Spleen (tissue), 7 donors: Measurements from ENCODE around the gene FURIN.
"Not testable (repeated sequence)": the region's sequence is repeated elsewhere in the genome, so short reads cannot be mapped to it uniquely, and the experiment has no call there.

Source experiments
- POLR2AphosphoS5 ChIP-seq, 3 donors: sonication (generic); formaldehyde crosslinking; IDR thresholded peaks; one replicate each; pipeline ENCODE4 v1.5.1; 2017; ENCODE audit warnings: antibody characterized with exemption in 3 of 3
- TF ChIP-seq, protein P1 (sequence below), 11 experiments: fragments of 200-600 bp in 7 of 11; fragments of 450-650 bp in 4 of 11; sonication (generic) in 4 of 11; IDR thresholded peaks in 8 of 11; conservative IDR thresholded peaks in 3 of 11; 1 replicate in 7 of 11; 2 replicates in 4 of 11; pipeline versions ENCODE4 v1.4.0 to v1.8.0; 2016 to 2021; ENCODE audit warnings: antibody characterized with exemption in 11 of 11, inconsistent platforms in 4 of 11, mild to moderate bottlenecking in 1 of 11
- donor health status: DM: no; HTN: no; CAD: no; lungs with moderate emphysema.
- donor health status: DM: no; HTN: no; CAD: no.
- donor health status: DM: no; HTN: no; CAD: no.

GRCh38 chr15:90825115-90825899 is 43.1 kb upstream of the FURIN start:
- TF ChIP-seq, protein P1, sequence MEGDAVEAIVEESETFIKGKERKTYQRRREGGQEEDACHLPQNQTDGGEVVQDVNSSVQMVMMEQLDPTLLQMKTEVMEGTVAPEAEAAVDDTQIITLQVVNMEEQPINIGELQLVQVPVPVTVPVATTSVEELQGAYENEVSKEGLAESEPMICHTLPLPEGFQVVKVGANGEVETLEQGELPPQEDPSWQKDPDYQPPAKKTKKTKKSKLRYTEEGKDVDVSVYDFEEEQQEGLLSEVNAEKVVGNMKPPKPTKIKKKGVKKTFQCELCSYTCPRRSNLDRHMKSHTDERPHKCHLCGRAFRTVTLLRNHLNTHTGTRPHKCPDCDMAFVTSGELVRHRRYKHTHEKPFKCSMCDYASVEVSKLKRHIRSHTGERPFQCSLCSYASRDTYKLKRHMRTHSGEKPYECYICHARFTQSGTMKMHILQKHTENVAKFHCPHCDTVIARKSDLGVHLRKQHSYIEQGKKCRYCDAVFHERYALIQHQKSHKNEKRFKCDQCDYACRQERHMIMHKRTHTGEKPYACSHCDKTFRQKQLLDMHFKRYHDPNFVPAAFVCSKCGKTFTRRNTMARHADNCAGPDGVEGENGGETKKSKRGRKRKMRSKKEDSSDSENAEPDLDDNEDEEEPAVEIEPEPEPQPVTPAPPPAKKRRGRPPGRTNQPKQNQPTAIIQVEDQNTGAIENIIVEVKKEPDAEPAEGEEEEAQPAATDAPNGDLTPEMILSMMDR (IDR thresholded peaks at IDR 0.05 in 8 of 11, conservative IDR thresholded peaks at IDR 0.05 in 3 of 11) = not testable (repeated sequence)
- TF ChIP-seq POLR2AphosphoS5 (IDR thresholded peaks at IDR 0.05) = not testable (repeated sequence)
